ENCODE data around the gene MPP3.

DNA sequence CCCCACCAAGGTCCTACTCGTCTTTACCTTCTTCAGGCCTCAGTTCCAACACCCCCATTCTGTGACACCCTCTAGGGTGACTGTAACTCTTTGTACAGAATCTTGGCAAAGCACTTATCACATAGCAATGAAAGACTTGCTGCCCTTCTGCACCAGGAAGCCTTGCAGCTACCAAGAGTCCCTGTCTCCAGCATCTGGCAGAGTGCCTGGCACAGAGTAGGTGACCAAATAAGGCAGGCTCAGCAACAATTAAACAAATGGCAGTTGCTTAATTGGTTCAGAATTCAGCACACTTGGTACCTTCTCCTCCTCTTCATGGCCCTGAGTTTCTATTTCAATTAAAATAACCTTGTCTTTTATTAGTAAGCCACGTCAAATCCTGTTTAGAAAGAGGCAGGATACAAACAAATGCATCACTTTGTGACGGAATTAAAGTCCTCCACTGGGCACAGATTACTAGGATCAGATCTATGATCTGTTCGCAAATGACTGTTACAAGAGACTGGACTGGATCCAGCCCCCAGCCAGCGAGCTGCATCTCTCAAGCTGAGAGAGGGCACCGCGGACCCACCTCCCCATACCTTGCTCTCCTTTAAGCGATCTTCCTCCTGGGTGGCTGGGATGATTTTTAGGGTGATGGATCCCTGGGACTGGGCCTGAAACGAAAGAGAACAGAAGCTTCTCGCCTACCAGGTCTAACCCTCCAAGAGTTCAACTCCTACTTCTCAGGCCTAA is 9.4 kb downstream of the MPP3 start:
- TF ChIP-seq EP300 (IDR thresholded peaks at IDR 0.05; ENCODE audit: borderline replicate concordance) = no peak
- TF ChIP-seq TCF12 (IDR thresholded peaks at IDR 0.05; ENCODE audit: low read depth) = no peak
- TF ChIP-seq, protein P1, sequence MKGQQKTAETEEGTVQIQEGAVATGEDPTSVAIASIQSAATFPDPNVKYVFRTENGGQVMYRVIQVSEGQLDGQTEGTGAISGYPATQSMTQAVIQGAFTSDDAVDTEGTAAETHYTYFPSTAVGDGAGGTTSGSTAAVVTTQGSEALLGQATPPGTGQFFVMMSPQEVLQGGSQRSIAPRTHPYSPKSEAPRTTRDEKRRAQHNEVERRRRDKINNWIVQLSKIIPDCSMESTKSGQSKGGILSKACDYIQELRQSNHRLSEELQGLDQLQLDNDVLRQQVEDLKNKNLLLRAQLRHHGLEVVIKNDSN (IDR thresholded peaks at IDR 0.05) = no peak
- TF ChIP-seq TEAD4 (IDR thresholded peaks at IDR 0.05) = no peak
- TF ChIP-seq ZBTB7A (IDR thresholded peaks at IDR 0.05; ENCODE audit: low read depth) = no peak
- TF ChIP-seq YY1 (IDR thresholded peaks at IDR 0.05; ENCODE audit: low read depth) = no peak
- no peak for TF ChIP-seq CEBPB (IDR thresholded peaks at IDR 0.05)
- TF ChIP-seq TAF1 (IDR thresholded peaks at IDR 0.05; ENCODE audit: low read depth) = no peak
